HG03558 (cell line): ENCODE results near the gene MAP3K5.

Experiments
- ATAC-seq: cut with Tn5 transposase; IDR thresholded peaks from one replicate; pipeline ENCODE4 v1.9.1; 2021; ENCODE audit warnings: moderate number of reproducible peaks; ENCODE audit not compliant: unreplicated experiment; ENCODE audit errors: extremely low read depth

MAP3K5 gene

GRCh38 chr6:136624347-136624746, 167.9 kb downstream of the MAP3K5 start:
- ATAC-seq: no peak

GRCh38 chr6:136618086-136618485, 174.2 kb downstream of the MAP3K5 start:
- ATAC-seq: no peak

DNA sequence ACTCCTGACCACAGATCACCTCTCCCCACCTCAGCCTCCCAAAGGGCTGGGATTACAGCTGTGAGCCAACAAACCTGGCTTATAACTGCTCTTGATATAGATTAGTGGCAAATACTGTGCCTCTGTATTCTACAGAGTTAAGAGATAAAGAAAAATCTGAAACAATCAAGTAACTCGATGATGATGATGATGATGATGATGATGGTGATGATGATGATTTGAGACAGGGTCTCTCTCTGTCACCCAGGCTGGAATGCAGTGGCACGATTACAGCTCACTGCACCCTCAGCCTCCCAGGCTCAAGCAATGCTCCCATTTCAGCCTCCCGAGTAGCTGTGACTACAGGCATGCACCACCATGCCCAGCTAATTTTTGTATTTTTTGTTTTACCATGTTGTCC, 175.8 kb downstream of the MAP3K5 start:
- no peak for ATAC-seq

DNA sequence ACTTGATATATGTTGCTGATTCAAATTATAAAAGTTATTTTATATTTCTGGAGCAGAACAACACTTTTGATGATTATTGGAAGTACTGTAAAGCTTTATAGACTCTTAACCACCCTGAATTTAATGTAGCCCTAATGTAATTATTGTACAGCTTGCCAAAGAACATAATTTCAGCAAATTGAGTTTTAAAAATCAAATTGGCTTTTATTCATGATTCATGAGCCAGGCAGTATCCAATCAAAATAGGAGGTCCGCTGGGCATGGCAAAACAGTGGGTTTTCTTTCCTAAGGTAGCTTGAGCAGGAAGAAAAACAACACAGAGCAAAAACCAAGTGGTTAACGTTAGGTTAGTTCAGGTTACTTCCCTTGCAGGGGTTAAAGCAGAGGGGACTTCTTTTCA, 177.3 kb downstream of the MAP3K5 start:
- ATAC-seq: no peak

- ATAC-seq: no peak
Measured at GRCh38 chr6:136614350-136614749, 177.9 kb downstream of the MAP3K5 start.

GRCh38 chr6:136613477-136613876, 178.8 kb downstream of the MAP3K5 start:
- ATAC-seq: no peak

GRCh38 chr6:136612666-136613389, 179.4 kb downstream of the MAP3K5 start:
- ATAC-seq: no peak

DNA sequence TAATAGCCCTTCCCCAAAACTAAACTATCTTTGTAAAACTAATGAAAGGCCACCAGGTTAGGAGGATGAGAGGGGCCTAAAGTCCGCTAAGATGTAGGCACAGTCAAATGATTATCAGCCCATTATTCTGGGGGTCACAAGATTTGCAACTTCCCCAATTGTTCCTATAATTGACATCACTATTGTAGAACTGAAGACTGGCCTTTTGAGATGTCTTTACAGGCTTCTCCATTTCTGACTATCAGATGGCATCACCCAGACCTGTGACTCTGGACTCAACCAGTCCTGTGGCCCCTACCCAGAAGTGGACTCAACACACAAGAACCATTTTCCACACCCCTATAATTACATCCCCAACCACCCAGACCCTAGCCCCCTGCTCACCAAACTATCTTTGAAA, 180.5 kb downstream of the MAP3K5 start:
- ATAC-seq: no peak

GRCh38 chr6:136611133-136611532, 181.1 kb downstream of the MAP3K5 start:
- ATAC-seq: no peak

DNA sequence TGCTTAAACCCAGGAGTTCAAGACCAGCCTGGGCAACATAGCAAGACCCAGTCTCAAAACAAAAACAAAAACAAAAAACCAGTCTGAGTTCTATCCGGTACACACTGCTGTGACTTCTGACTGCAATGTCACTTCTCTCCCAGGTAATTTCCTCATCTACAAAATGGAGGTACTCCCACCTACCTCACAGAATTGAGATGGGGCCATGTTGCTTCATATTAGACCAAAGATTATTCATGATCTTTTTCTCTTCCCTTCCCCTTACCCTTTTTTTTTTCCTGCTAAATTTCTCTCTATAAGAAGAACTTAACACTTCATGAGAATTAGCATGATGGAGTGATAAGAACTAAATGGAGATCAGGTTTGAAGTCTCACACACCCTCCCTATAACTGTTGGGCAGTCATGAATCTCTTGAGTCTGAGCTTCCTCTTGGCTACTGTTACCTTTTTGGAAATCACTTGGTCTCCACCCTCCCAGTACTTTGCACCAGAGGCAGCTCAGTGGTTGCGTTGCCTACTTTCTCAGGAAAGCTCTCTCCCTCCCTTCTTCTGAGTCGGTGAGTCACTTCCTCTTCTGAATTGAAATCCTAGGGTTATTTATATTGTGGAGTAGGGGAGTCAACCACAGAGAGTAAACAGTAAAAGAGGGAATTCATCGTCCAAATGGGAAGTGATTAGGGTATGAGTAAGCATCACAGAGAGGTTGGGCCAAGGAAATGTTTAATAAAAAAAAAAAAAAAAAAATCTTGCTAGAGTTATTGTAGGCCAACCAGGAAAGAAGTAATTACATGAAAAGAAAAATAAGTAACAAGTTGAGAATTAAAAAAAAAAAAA, 182.2 kb downstream of the MAP3K5 start:
- no peak for ATAC-seq

DNA sequence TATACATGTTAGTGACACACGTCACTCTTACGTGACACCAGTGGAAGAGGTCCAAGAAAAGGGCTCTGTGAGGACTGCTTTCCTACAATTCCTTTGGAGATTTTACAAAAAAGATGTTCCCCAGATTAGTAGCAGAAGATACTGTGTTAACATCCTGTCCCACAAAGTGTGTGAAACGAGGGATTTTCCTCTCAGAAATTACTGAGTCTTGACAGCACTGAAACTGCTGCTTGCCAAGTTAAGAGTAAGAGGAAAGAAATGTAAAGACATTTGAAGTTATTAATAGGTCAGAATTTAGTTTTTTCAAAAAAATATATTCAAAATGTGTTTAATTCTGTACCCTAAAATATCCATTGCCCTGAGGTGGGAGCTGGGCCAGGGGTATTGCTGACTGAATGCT, 183.3 kb downstream of the MAP3K5 start:
- ATAC-seq: no peak

DNA sequence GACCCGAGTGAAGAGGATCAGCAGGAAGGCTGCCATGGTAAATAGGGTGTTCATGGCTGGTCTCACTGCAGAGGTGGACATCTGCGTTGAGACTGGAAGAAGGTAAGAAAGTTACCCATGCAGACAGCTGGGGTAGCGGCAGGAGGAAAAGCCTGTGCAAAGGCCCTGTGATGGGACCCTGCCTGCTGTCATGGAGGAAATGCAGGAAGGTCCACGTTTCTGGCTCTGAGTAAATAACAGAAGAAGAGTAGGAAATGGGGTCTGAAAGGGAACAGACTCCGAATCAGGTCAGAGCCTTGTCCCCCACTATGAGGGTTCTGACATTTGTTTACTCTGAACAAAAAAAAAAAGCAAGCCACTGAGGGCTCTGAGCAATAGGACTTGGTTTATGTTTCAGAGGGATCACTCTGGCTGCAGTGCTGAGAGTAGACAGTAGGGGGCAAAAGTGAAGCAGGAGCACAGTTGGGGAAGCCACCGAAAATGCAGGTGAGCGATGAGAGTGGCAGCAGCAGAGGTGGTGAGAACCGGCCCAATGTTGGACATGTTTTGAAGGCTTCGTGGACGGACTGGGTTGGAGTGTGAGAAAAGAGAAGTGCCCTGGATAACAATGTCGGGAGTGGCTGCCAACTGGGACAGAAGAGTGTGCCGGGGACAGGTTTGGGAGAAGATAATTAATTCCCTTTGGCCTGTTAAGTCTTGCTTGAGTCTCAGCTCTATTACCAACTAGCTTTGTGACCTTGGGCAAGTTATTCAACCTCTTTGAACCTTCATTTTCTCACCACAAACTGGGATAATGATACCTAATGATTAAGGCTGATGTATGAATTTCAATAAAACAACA, 184.1 kb downstream of the MAP3K5 start:
- peak; percentile 69 for ATAC-seq

- no peak for ATAC-seq
Measured at GRCh38 chr6:136607204-136607931, 184.9 kb downstream of the MAP3K5 start.

GRCh38 chr6:136604928-136605510, 187.3 kb downstream of the MAP3K5 start:
- ATAC-seq: no peak

DNA sequence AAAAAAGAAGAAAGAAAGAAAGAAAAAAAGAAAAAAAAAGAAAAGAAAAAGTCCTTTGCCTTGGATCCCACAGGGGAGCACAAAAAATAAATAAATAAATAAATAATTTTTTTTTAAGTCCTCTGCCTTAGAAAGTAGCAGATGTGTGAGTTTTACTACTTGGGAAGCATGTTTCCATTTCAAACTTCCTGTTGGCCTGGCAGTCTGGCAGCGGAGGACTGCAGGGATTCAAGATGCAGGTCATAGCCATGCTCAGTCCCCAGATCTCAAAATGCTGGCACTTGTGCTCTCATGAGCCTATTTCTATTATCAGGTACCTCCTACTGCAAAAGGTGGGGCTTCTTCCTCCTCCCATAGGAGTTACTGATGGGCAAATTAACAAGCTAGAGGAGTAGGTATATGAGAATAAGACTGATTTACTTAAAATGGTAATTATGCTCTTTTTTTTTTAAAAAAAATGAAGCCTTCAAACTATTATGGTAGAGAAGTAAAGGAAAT, 187.9 kb downstream of the MAP3K5 start:
- no peak for ATAC-seq

DNA sequence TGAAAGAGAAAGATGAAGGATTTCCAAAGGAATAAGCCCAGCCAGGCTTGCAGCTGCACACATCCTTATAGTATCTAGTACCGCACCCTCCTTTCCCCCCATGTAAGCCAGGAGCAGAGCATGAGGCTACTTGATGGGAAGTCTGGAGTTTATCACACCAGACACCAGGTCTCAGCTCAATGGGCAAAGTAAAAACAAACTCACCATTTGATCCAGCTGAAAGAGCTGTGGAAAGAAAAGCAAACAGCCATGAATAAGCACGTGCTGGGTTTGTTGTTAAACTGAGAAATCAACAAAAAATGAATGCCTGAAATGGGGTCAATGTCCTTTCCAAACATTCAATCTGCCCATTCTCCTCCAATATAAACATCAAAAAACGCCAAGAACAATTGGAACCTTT, 191.5 kb downstream of the MAP3K5 start:
- ATAC-seq: no peak

DNA sequence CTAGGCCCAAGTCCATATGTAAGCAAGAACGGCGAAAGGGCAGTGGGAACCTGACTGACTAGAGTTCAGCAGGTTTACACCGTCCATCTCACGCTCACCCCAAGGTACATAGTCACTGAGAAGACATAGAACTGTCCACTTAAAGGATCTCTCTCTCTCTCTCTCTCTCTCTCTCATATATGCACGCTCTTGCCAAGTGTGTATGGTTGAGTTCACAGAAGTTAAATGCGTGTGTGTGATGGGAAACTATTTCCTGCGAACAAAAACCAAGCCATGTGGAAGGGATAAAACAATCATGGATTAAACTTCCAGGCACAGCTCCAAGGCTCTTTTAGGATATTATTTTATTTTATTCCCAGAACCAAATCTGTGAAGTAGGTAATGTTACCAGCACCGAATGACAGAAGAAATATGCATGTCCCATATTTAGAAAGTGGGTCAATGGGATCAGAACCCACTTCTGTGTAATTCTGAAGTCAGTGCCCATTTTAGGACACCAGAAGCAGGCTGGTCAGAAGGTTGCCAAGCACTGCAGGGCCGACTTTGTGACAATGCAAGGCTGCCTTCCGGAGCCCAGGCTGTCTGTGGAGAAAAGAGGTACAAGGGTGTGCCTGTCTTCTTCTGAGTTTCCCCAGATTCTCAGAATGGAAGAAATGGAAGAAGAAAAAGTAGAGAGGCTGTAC, 192.8 kb downstream of the MAP3K5 start:
- no peak for ATAC-seq

- ATAC-seq: no peak
Measured at GRCh38 chr6:136598048-136598447, 194.2 kb downstream of the MAP3K5 start.

DNA sequence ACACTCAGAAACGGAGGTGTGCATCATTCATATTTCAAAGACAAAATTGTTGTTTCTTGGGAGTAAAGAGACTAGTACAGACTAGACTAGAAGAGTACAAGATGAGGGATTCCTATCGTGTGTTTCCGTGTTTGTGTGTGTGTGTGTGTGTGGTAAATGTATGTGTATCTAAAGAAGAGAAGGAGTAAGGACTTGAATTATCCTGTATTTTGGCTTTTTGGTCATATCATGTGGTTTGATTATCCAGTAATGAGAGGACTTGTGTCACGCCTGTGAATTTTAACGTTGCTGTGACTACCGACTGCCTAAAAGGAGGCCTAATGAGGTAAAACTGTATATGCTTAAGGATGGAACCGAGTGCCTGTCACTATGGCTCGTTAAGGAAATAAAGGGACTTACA, 197.6 kb downstream of the MAP3K5 start:
- no peak for ATAC-seq
